NCI-H1417 (cell line): Measurements from ENCODE around the gene ADCY1.

Source experiments
- DNase-seq, 3 experiments: peaks; one replicate each; lab custom pipeline; 2025; lab: John Stamatoyannopoulos, UW

The ADCY1 gene

DNA sequence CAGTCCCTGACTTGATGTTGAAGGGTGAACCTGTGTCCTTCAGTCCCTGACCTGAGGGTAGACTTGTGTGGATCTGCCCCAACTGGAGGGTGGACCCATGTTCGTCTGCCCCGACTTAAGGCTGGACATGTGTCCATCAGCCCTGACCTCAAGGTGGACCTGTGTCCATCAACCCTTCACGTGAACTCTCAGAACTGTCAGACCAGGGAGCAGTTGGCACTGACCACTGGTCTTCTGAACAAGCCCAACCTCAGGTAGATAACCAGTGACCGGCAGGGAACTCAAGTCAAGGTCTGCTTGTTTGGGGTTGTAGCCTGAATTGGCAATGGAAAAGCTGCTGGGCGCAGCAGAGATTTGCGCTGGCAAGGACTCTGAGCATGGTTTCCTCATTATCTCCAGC lies 96.5 kb downstream of the ADCY1 start:
- DNase-seq, result no peak

DNA sequence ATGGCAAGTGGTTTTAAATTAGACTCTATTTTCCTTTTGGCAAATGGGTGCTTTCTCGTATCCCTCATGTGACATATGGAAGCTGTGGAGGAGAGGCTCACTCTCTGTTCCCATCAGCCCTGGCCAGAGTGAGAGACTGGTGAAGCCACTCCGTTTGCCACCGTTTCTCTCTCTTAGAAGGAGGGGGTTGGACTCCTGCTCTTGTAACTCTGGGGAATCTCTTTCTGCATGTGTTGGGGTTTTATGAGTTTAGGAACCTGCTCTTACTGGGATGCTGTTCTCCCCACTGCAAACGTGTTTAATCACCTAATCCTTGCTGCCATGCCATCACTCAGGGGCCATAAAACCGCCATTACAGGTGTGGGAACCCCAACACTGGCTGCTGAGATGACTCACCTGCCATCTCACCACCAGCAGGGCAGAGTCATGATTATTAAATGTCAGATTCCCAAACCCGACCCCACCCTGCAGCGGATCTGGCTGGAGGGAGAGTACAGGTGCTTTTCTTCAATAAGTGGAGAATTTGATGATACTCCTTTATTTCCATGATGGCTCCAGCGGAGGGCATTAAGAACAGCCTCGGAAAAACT lies 103.2 kb downstream of the ADCY1 start:
- DNase-seq, result no peak

DNA sequence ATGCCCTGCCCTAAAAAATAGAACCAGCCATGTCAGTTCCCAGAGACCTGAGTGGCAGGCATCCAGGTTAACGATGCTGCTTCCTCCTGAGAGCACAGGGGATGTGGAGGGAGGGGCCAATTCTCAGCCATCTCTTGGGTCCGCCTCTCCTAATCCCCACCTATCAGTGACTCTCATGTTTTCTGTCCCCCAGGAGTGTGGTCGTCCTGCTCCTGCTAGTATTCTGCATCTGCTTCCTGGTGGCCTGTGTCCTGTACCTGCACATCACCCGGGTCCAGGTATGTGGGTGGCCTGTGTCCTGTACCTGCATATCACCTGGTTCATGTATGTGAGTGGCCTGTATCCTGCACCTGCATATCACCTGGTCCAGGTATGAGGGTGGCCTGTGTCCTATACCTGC lies 105.3 kb downstream of the ADCY1 start:
- no peak for DNase-seq

DNA sequence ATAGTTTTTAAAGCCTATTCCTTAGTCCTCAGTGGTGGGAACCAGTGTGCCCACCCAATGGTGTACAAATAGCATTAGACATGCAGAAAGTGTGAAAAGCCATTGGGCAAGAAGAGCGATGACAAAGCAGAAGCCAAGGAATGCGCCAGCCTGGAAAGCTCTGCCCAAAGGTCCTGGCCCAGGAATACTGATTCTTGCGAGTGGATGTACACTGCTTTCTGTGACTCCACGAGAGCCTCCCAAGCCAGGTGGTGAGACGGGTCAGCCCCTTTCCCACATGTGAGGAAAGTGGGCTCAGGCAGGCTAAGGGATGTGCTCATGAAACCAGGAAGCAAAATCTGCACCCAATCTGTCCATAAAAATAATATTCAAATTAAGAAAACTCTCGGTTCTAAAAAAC lies 106.6 kb downstream of the ADCY1 start:
- no peak for DNase-seq

DNA sequence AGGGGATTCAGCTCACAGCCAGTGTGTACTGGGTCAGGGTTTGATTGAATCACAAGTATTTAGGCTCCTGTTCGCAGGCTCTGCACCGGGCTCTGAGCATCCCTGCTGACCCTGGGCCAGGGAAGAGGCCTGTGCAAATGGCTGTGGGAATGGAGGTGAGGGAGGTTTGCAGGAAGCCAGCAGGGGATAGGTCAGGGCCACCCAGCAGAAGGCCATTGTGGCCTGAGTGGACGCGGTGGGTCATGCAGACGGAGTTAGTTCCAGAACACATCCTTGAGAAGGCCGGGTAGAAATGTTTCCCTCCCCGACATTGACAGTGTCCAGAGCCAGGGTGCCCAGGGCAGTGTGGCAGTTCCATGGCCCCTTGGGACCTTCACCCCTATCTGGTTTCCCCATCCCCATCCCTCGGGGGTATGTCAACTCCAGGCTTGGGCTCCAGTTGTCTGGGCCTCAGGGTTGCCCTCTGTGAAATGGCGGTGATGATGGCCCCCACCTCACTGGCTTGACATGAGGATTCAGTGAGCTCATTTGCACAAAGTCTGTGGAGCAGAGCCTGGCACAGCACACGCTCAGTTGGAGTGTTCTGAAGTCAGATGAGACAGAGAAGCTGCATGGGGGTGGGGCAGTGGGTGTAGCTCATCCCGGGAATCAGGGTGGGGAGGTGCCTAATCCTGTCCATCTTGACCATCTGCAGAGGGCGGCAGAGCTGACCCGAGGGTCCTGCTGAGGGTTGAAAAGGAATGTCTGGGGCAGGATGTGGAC lies 107.6 kb downstream of the ADCY1 start:
- DNase-seq, result no peak

DNA sequence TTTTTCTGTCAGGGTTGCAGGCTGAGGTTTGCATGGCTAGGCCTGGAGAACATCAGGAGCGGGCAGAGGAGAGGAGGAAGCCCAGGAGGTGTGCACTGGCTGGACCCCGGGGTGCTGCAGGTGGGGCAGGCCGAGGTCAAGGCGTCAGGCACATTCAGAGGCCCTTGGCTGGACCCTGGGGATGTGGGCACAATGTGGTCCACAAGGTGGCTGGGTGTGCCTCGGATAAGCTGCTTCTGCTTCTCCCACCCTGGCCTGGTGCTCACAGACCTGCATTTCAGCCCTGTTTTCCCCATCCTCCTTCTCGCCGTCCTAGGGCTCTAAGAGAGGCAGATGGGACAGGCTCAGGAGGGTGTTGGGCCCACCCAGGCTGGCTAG lies 108.2 kb downstream of the ADCY1 start:
- no peak for DNase-seq

DNA sequence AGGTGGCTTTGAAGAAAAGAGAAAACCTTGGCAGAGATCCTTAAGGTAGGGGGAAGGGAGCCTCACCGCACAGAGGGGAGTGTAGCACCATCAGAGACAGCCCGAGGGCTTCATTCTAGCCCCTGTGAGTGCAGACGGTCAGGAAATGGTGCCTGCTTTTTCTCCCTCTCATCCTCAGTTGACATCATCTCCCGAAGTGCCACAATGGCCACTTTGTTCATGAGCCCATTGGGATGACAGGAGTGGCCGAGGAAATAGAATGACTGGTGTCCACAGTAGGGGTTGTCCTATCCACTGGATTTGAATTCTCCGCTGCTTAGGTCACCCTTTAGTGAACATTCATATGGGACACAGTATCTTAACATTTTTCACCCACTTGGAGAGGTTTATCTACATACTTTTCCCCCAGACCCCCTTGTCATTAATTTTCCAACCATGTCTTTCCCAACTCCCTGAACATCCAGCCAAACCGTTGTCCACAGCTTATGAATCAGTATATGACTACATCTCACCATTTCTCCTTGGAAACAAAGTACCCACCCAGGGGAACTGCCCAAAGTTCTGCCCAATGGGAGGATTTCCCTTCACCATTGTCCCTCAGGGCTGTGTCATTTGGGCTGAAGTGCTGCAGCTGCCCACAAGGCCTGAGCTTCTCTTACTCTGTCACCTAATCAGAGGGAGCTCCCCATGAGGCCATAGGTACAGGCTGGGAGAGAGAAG lies 108.8 kb downstream of the ADCY1 start:
- DNase-seq, result no peak

DNA sequence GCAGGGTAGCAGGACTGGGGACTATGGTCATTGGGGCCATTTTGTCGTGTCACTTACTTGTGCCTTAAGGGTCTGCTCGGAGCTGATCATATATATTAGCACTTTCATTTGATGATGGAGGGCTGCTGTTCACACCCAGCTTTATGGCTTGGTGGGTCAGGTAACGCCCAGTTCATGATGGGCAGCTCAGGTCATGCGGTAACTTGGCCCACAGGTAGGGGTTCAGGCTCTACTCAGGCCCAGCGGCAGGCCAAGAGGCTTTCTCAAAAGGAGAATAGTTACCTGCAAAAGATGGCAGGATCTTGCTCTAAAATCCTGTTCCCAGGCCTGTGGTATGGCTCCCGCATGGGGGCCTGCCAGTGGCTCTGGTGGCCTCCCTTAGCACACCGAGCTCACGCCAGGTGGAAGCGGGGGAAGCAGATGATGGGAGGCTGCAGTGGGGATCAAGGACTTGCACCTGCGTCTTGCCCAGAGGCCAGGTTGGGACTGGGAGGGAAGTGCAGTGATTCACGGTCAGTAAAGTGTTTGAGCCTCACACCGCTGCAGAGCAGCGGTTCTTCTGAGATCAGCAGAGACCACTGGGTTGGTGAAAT lies 109.5 kb downstream of the ADCY1 start:
- no peak for DNase-seq

DNA sequence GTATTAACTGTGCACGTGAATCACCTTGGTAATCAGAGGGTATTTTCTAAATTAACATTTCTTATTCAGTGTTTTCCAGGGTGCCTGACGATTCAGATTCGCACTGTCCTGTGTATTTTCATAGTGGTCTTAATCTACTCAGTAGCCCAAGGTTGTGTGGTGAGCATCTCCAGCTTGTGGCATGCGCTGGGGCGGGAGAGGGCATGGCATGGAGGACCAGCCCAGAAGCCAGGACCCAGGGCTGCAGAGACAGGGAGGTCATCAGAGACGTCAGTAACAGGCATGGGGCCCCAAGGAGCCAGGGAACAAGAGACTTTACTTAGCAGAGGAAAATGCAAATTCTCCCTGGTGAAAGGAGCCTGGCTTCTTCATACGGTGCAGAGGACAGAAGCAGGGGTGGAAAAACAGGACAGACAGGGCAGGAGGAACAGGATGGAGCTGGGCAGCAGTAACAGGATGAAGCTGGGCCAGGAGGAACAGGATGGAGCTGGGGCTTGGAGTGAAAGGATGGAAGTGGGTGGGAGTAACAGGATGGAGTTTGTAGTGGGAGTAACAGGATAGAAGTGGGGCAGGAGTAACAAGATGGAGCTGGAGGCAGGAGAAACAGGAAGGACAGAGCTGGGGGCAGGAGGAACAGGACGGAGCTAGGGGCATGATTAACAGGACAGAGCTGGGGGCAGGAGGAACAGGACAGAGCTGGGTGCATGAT lies 110.9 kb downstream of the ADCY1 start:
- DNase-seq, result no peak

DNA sequence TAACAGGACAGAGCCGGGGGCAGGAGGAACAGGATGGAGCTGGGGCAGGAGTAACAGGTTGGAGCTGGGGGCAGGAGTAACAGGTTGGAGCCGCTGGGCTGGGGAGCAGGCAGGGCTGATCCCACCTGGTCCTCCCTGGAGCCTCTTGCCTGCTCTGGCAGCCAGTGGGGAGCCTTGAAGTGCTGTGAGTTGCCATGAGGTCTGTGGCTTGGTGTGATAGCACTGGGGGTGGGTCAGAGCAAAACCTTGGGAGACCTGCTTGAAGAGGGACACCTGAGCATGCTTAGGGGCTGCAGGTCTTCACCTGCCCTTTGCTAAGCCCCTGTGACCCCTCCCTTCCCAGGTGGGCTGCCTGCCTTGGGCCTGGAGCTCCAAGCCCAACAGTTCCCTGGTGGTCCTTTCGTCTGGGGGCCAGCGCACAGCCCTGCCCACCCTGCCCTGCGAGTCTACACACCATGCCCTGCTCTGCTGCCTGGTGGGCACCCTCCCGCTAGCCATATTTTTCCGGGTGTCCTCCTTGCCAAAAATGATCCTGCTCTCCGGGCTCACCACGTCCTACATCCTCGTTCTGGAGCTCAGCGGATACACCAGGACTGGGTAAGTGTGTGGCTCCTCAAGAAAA lies 111.6 kb downstream of the ADCY1 start:
- no peak for DNase-seq

DNA sequence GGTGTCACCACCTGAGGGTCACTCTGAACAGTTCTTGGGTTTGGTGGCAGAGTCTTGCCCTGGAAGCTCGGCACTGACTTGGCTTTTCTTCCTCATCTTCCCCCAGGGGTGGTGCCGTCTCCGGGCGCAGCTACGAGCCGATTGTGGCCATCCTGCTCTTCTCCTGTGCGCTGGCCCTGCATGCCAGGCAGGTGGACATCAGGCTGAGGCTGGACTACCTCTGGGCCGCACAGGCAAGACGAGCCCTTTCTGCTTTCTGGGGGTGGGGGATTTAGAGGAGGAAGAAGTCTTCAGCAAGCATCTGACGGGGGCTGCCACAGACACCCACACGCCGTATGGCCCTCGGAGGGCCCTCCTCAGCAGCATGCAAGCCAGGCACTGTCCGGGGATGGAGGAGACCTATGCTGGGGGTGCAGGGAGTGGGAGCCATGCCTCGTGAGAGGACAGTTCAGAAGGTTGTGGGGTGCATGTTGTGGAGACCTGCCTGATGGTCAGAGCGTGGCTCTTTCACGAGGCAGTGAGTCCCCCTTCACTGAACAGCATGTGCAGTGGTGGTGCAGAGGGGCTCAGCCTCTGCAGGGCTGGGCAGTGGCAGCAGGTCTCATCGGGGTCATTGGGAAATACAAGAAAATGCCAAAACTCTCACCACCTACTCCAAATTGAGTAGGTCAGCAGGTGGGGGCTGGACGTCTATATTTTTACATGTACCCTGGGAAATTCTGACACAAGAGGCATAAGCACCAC lies 112.4 kb downstream of the ADCY1 start:
- no peak for DNase-seq

DNA sequence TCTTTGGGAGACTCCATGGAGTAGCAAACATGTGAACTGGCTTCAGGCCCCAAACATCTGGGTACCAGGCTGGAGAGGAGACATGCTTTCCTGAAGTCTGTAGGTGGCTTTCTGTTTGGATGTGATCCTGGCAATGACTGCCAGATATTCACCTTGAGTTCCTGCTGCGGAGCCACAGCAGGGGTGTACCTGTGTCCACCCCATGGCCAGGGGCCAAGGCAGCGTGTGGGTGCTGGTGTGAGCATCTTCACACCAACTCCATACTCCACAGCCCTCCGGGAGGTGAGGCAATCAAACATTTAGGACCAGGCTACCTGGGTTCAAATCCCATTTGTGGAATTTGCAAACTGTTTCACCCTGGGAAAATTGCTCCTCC lies 113.0 kb downstream of the ADCY1 start:
- DNase-seq, result no peak

DNA sequence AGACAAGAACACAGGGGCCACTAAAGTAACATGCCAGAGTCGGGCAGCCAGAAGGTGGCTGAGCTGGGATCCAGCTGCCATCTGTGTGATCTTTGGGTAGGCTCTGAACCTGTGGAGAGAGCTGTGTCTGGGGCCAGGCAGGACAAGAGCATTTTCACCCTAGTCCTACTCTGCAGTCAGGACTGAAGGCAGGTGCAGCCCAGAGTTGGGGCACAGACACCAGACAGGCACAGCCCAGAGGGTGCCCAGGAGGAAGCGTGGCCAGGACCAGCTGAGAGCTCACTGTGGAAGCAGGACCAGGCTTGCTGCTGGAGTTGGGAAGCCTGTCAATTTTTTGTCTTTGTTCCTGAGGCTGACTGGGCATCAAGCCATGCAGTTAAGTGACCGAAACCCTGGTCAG lies 113.6 kb downstream of the ADCY1 start:
- no peak for DNase-seq

DNA sequence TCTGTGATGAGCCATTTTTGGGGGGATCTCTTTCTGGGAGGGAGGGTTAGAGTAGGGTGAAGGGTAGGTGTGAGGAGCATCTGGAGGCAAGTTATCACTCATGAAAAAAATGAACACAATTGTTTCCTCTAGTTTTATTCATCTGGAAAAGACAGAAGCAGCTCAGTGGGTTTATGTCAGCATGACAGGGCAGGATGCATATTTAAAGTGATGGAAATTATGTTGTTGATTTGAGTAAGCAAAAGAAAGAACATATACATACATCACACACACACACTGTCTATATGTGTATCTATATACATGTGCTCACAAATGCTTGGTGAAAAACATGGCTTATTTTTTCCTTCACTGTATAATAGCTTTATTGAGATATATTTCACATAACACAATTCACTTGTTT lies 114.2 kb downstream of the ADCY1 start:
- DNase-seq, result no peak

DNA sequence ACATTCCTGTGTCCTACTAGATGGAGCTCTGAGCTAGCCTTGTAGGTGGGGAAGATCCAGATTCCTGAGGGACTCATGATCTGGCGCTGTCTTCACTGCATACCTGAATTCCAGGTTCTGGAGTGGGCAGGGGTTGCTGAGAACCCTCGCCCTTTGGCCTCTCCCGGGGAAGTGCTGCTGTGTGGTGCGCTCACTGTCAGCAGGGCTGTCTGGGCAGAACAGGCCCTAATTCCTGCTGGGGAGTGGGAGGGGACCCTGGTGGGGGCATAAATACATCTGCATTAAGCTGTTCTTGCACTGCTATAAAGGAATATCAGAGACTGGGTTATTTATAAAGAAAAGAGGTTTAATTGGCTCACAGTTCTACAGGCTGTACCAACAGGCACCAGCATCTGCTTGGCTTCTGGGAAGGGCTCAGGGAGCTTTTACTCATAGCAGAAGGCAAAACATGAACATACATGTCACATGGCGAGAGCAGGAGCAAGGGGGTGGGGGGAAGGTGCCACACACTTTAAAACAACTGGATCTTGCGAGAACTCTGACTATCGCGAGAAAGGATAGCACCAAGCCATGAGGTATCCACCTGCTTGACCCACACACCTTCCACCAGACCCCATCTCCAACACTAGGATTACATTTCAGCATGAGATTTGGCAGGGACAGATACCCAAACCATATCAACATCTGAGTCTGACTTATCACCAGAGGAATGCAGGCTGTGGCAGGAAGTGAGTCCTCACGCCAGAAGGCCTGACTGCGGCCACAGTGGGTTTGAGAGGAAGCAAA lies 115.0 kb downstream of the ADCY1 start:
- no peak for DNase-seq

DNA sequence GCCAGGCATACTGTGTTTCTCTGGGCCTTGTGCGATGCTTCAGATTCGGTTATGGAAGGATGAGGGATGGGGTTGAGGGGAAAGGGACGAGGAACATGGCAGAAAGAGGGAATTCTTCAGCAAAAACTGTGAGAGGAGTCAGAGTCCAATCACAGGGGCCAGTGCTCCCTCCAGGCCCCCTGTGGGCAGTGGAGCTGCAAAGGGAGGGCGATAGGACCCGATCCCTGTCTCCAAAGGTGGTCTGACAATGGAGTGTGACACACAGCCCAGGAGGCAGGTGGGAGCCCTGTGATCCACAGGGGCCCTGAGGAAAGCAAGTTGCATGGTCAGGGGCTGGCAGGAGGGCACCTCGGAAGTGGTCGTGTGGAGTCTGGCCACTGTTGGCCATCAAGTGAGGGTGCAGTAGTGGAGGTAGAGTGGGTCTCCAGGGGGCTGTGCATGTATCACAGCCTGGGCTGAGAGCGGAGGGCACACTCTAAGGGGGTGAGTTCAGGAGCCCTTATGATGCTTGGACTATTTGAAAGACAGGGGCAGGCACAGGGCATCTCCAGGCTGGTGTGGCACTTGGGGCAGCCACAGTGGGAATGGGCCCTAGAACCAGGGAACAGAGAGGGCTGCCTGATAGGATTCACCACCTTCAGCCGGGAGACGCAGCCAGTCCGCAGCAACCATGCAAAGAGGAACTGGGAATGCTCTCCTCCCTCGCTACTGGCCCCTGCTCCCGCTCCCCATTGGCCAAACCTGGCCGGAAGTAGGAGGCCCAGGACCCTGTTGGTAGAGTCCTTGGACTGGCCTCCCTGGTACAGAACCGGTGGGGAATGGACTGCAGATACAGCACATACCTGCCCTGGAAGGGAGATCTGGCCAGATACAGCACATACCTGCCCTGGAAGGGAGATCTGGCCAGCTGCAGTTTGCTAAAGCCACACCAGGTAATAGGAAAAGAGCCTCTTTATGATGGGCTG lies 115.9 kb downstream of the ADCY1 start:
- DNase-seq, result no peak

DNA sequence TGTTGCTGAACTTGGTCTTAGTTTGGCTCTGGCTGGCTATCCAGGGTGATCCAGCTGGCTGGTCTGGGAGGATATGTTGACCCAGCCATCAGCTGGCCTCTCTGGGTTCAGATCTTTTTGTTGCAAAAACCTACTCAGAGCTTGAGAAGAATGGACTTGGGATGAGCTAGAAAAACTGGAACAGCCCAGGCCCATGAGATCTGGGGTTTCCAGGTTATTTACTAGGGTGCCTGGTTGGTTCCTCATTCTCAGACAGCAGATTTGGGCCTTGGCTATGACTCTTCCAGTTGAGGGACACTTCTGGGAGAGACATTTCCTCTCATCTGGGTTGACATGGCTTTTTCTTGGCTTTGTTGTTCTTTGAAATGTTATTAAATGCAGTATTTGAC lies 116.6 kb downstream of the ADCY1 start:
- DNase-seq, result no peak

DNA sequence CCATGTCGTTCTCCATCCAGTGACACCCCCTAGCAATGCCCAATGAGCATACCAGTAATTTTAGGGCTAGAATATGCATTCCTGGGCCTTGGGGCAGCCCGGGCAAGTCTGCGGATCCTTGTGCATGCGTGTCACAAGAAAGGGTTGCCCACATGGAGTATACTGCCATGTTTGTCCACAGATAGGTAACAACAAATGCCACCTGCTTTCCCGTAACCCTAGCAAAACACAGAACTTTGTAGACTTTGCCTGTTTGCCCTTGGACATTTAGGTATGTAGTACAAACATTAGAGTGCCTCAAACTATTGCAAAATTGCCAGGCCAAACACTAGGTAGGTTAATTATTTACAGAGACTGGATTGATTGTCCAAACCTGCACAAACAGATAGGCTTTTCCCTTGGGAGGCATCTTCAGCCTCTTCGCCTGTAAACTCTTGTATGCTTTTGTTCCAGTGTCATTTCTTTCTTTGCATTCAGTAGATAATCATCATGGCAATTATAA lies 117.0 kb downstream of the ADCY1 start:
- DNase-seq, result no peak

DNA sequence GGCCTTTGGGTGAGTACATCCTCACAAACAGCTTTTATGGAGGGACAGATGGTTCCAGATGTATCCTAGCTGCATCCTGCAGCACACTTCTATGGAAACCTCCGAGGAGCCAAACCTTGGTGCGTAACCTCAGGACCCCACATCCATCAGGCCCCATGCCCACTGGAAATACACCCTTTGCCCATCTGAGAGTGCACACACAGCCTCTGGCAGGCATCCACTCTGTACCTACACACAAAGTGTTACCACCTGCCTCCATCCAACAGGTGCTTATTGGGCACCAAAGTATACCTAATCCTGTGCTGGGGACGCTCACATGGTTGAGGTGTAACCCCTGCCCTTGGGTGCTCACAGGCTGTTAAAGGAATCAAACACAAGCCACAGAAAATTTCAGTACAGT lies 117.9 kb downstream of the ADCY1 start:
- DNase-seq, result no peak
